ENCODE data around the gene ARHGEF6. TPM values are rescaled to one million over a fixed set of nuclear protein-coding genes. Genes with fewer than 3 reads are reported as not detected.

The ARHGEF6 gene
- total and polyA plus RNA-seq, 12 donors = 9.1 to 37.9 (median 25.0) TPM

DNA sequence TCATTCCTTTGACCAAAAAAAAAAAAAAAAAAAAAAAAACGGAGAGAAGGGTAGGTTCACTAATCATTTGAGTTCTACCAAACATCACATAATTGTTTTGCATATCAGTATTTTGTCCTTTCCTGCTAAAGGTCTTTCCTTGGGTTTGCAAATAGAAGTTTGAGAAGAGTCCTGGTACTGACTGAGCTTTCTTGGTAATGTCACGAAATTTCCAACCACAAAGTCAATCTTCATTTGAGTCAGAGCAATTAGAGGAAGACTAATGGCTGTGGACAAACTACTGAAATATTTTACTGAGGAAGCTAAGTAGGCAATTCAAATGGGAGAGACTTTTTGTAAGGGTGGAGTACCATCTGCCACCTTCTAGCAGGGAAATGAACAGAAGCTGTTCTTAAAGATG is 154.5 kb downstream of the ARHGEF6 start:
- no peak for TF ChIP-seq POLR2A (IDR thresholded peaks at IDR 0.05)
- TF ChIP-seq, protein P1, sequence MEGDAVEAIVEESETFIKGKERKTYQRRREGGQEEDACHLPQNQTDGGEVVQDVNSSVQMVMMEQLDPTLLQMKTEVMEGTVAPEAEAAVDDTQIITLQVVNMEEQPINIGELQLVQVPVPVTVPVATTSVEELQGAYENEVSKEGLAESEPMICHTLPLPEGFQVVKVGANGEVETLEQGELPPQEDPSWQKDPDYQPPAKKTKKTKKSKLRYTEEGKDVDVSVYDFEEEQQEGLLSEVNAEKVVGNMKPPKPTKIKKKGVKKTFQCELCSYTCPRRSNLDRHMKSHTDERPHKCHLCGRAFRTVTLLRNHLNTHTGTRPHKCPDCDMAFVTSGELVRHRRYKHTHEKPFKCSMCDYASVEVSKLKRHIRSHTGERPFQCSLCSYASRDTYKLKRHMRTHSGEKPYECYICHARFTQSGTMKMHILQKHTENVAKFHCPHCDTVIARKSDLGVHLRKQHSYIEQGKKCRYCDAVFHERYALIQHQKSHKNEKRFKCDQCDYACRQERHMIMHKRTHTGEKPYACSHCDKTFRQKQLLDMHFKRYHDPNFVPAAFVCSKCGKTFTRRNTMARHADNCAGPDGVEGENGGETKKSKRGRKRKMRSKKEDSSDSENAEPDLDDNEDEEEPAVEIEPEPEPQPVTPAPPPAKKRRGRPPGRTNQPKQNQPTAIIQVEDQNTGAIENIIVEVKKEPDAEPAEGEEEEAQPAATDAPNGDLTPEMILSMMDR (IDR thresholded peaks at IDR 0.05) = no peak
- no peak for DNase-seq

DNA sequence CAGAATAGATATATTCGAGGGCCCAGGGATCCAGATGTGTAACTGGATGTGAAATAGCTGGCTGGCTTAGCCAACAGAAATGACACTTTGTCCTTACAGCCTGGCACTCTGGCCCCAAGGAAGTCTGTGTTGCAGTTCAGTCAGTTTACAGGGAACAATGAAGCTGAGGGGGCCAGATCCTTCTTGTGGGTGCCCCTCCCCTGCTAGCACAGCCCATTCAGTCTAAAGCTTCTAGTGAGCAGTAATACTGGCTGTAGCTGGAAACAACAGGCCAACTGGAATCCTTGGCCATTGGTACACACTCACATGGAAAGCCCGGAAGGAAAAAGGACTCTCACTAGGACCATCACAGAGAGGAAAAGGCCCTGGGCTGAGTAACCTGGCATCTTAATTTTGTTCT is 155.5 kb downstream of the ARHGEF6 start:
- 60 to 78% (median 75%) methylated on average over 1 to 2 of the region's 2 CpGs for WGBS, 4 donors

More for the DNA sequence above, 154.5 kb downstream of the ARHGEF6 start:
- intact Hi-C loops (cut with DNase I) = no loop called here
- WGBS, 4 donors = 41 to 66% (median 51%) methylated on average over 2 of the region's 2 CpGs
- Histone ChIP-seq H3K9me3 (replicated peaks in 1 of 3) (no peaks in the 10 kb centered on the region), H3K36me3 (replicated peaks in 1 of 2) (no peaks in the 10 kb centered on the region), H3K27ac (no peak overlapping the region), H3K4me3 (no peak overlapping the region), H3K27me3 (peaks cover 8% of the 10 kb centered on the region), H3K4me1 (replicated peaks in 1 of 2) (no peaks in the 10 kb centered on the region)

DNA sequence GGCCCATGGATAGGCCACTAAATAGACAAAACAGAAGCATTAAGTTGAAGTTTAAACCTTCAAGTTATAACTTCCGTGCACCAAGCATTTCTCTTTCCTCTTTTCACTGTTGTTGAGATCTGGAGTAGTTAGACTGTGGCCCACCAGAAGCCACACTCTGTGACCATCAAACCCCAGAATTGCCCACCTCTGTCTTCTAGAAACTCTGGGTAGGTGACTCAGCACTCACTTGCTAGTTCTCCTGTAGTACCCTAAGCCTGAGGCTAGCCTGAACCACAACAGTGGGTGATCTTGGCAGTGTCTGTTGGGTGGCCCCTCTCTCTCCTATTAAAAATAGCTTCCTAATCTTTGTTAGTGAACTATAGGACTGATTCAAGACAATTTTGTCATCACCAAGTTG is 157.3 kb downstream of the ARHGEF6 start:
- Histone ChIP-seq H3K9me3 (replicated peaks in 1 of 3) (no peaks in the 10 kb centered on the region), H3K27ac (no peak overlapping the region), H3K4me3 (no peak overlapping the region), H3K4me1 (replicated peaks in 1 of 2) (no peaks in the 10 kb centered on the region), H3K36me3 (replicated peaks in 1 of 2) (no peaks in the 10 kb centered on the region), H3K27me3 (peaks cover 11% of the 10 kb centered on the region)
- WGBS, 4 donors = 36 to 83% (median 74%) methylated on average over 1 of the region's 1 CpG
- DNase-seq = no peak
- intact Hi-C loops (cut with DNase I) = no loop called here
- TF ChIP-seq, protein P1 (IDR thresholded peaks at IDR 0.05) = no peak
- no peak for TF ChIP-seq POLR2A (IDR thresholded peaks at IDR 0.05)

More for the DNA sequence above, 155.5 kb downstream of the ARHGEF6 start:
- Histone ChIP-seq H3K4me1 (replicated peaks in 1 of 2) (no peaks in the 10 kb centered on the region), H3K4me3 (no peak overlapping the region), H3K9me3 (replicated peaks in 1 of 3) (no peaks in the 10 kb centered on the region), H3K27ac (no peak overlapping the region), H3K36me3 (replicated peaks in 1 of 2) (no peaks in the 10 kb centered on the region), H3K27me3 (peaks cover 11% of the 10 kb centered on the region)
- TF ChIP-seq, protein P1 (IDR thresholded peaks at IDR 0.05) = no peak
- TF ChIP-seq POLR2A (IDR thresholded peaks at IDR 0.05) = no peak
- intact Hi-C loops (cut with DNase I) = no loop called here
- no peak for DNase-seq

DNA sequence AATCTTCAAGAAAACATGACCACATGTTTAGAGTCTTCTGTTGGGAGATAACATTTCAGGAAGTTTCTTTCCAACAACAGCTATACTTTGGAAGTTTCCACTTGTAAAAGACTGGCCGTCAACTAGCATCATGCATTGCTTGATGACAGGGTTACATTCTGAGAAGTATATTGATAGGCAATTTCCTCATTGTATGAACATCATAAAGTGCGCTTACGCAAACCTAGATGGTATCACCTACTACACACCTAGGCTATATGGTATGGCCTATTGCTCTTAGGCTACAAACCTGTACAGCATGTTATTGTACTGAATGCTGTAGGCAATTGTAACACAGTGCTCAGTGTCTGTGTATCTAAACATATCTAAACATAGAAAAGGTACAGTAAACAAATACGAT is 158.2 kb downstream of the ARHGEF6 start:
- Histone ChIP-seq H3K36me3 (replicated peaks in 1 of 2) (no peaks in the 10 kb centered on the region), H3K9me3 (replicated peaks in 1 of 3) (no peaks in the 10 kb centered on the region), H3K27ac (no peak overlapping the region), H3K27me3 (peaks cover 10% of the 10 kb centered on the region), H3K4me3 (no peak overlapping the region), H3K4me1 (replicated peaks in 1 of 2) (no peaks in the 10 kb centered on the region)
- WGBS, 4 donors = 87 to 89% (median 88%) methylated on average over 4 of the region's 4 CpGs
- DNase-seq = no peak
- intact Hi-C loops (cut with DNase I) = no loop called here
- no peak for TF ChIP-seq POLR2A (IDR thresholded peaks at IDR 0.05)
- TF ChIP-seq, protein P1 (IDR thresholded peaks at IDR 0.05) = no peak

Data from adrenal gland (tissue), 12 donors.